MCF 10A (cell line): ENCODE measurements around the gene RXFP2. TPM values are rescaled to one million over a fixed set of nuclear protein-coding genes. Genes with fewer than 3 reads are reported as not detected.

ENCODE experiments used
- BruUV-seq: library from RNA; stranded (reverse); fragments of 400-500 nt; replicated peaks from 2 replicates; lab custom pipeline; 2021; lab: Mats Ljungman, UMichigan
- CTCF ChIA-PET: fragments of 300-600 bp; sonication (Branson Sonifier 250); formaldehyde crosslinking; extraction: SDS; loops from one replicate; lab custom pipeline; 2021; ENCODE audit warnings: antibody characterized with exemption, inconsistent platforms; lab: Yijun Ruan, JAX
- POLR2A ChIA-PET: fragments of 300-600, 350-650 bp; sonication (Branson Sonifier 250); formaldehyde crosslinking; extraction: SDS; loops from one replicate; lab custom pipeline; 2020; ENCODE audit warnings: antibody characterized with exemption, inconsistent platforms; lab: Yijun Ruan, JAX
- DNase-seq: peaks from one replicate; pipeline ENCODE4 v3.0.0-alpha.2; 2018; ENCODE audit not compliant: unreplicated experiment
- H3K27ac Mint-ChIP-seq: one replicate; pipeline ENCODE4 v1.8.0; 2022; ENCODE audit warnings: mild to moderate bottlenecking, low read depth, mixed read lengths; ENCODE audit not compliant: unreplicated experiment
- H3K27me3 Mint-ChIP-seq: one replicate; pipeline ENCODE4 v1.8.0; 2022; ENCODE audit warnings: mixed read lengths; ENCODE audit not compliant: insufficient read depth, unreplicated experiment
- H3K36me3 Mint-ChIP-seq: one replicate; pipeline ENCODE4 v1.8.0; 2022; ENCODE audit warnings: mild to moderate bottlenecking, moderate library complexity, mixed read lengths; ENCODE audit not compliant: insufficient read depth, unreplicated experiment
- H3K4me1 Mint-ChIP-seq: one replicate; pipeline ENCODE4 v1.8.0; 2022; ENCODE audit warnings: mixed read lengths; ENCODE audit not compliant: insufficient read depth, unreplicated experiment
- H3K4me3 Mint-ChIP-seq: one replicate; pipeline ENCODE4 v1.8.0; 2022; ENCODE audit warnings: mild to moderate bottlenecking, moderate library complexity, mixed read lengths; ENCODE audit not compliant: unreplicated experiment
- H3K9me3 Mint-ChIP-seq: one replicate; pipeline ENCODE4 v1.8.0; 2022; ENCODE audit warnings: mixed read lengths; ENCODE audit not compliant: unreplicated experiment
- intact Hi-C: fragments of 100-400 bp; cut with micrococcal nuclease; formaldehyde crosslinking; loops from 2 replicates; pipeline ENCODE4 v1.14.1; 2022
- total RNA-seq: library from RNA; stranded (reverse); gene quantifications from 2 replicates; pipeline ENCODE4 v1.2.3, GENCODE V29; 2022
- TF ChIP-seq, protein P1 (sequence below): fragments of 200-600 bp; IDR thresholded peaks from one replicate; pipeline ENCODE4 v1.8.0; 2022; ENCODE audit warnings: antibody characterized with exemption, mild to moderate bottlenecking; ENCODE audit not compliant: unreplicated experiment

The RXFP2 gene
- total RNA-seq, 1 experiment from 2014 or later = not detected

DNA sequence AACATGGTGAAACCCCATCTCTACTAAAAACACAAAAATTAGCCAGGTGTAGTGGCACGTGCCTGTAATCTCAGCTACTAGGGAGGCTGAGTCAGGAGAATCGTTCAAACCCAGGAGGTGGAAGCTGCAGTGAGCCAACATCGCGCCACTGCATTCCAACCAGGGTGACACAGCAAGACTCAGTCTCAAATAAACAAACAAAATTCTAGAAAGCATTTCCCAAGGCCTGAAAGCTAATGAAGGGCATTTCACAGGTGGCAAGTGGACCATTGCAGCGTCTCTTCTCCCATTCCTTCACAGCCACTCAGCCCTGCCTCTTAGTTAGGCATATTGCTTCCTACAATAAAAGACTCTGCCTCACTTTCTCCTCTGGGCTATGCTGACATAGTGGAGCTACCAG is 13.5 kb upstream of the RXFP2 start:
- ChIA-PET CTCF (interaction anchor here (0.9 kb wide), 1 partner anchor 295 kb away, joined by 3 read pairs; no protein-coding TSS in a partner anchor), POLR2A (interaction anchor here (0.6 kb wide), 1 partner anchor 23 kb away, joined by 3 read pairs; no protein-coding TSS in a partner anchor)
- no TSS peak for BruUV-seq
- peak; percentile 53 for DNase-seq
- Mint-ChIP-seq H3K36me3 (no peaks in the 10 kb centered on the region), H3K27me3 (peaks cover 53% of the 10 kb centered on the region), H3K27ac (no peak overlapping the region), H3K9me3 (no peaks in the 10 kb centered on the region), H3K4me1 (no peaks in the 10 kb centered on the region), H3K4me3 (no peak overlapping the region)
- intact Hi-C loops = no loop called here
- TF ChIP-seq, protein P1, sequence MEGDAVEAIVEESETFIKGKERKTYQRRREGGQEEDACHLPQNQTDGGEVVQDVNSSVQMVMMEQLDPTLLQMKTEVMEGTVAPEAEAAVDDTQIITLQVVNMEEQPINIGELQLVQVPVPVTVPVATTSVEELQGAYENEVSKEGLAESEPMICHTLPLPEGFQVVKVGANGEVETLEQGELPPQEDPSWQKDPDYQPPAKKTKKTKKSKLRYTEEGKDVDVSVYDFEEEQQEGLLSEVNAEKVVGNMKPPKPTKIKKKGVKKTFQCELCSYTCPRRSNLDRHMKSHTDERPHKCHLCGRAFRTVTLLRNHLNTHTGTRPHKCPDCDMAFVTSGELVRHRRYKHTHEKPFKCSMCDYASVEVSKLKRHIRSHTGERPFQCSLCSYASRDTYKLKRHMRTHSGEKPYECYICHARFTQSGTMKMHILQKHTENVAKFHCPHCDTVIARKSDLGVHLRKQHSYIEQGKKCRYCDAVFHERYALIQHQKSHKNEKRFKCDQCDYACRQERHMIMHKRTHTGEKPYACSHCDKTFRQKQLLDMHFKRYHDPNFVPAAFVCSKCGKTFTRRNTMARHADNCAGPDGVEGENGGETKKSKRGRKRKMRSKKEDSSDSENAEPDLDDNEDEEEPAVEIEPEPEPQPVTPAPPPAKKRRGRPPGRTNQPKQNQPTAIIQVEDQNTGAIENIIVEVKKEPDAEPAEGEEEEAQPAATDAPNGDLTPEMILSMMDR = no peak

DNA sequence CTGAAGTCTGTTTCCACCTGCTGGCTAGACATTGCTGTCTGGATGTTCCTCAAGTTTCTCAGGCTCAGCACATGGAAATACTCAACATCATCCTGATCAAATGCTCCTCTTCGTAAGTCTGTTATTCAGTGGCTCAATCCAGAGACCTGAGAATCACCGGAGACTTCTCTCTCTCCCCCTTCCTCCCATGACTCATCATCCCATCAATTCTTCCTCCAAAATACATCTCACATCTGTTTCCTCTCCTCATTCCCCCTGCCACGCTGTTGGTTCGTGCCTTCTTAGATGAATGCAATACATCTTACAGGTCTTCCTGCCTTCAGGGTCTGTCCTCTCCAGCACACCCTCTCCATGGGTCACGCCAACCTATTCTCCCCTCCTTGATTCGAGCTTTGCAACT is 7.4 kb upstream of the RXFP2 start:
- TF ChIP-seq, protein P1 = no peak
- ChIA-PET CTCF (interaction anchor here (0.7 to 1.4 kb wide), 5 partner anchors 34 to 496 kb away, joined by 3 to 4 read pairs (median 3); no protein-coding TSS in a partner anchor), POLR2A (interaction anchor here (1.1 kb wide), 1 partner anchor 258 kb away, joined by 3 read pairs; no protein-coding TSS in a partner anchor)
- no TSS peak for BruUV-seq
- Mint-ChIP-seq H3K9me3 (no peaks in the 10 kb centered on the region), H3K27me3 (peaks cover 65% of the 10 kb centered on the region), H3K4me3 (no peak overlapping the region), H3K27ac (no peak overlapping the region), H3K36me3 (no peaks in the 10 kb centered on the region), H3K4me1 (no peaks in the 10 kb centered on the region)
- DNase-seq = no peak
- intact Hi-C loops = no loop called here

DNA sequence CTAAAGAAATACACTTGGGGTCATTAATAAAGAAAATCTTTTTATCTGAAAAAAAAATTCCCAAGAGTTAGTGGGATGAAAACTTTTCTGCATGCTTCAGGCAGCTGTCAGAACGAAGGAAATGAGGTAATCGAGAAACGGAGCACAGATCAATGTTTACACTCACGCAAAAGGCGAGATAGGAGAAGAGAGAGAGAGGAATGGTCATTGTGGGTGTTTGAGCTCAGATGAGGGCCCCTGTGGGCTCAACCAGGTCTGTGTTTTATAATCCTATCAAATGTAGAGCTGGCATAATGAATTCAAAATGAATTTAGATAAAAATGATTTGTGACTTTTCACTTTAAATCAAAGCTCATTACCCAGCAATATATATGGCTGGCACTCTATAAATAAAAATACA is 6.3 kb upstream of the RXFP2 start:
- TF ChIP-seq, protein P1 = no peak
- BruUV-seq = no TSS peak
- intact Hi-C loops = no loop called here
- Mint-ChIP-seq H3K36me3 (no peaks in the 10 kb centered on the region), H3K27me3 (peaks cover 54% of the 10 kb centered on the region), H3K27ac (no peak overlapping the region), H3K4me1 (no peaks in the 10 kb centered on the region), H3K9me3 (no peaks in the 10 kb centered on the region), H3K4me3 (no peak overlapping the region)
- CTCF ChIA-PET = interaction anchor here (0.5 to 2.6 kb wide), 6 partner anchors 36 to 534 kb away, joined by 3 to 12 read pairs (median 3); partner anchors contain the start of gene B3GLCT
- no peak for DNase-seq
- POLR2A ChIA-PET = no interaction called here

DNA sequence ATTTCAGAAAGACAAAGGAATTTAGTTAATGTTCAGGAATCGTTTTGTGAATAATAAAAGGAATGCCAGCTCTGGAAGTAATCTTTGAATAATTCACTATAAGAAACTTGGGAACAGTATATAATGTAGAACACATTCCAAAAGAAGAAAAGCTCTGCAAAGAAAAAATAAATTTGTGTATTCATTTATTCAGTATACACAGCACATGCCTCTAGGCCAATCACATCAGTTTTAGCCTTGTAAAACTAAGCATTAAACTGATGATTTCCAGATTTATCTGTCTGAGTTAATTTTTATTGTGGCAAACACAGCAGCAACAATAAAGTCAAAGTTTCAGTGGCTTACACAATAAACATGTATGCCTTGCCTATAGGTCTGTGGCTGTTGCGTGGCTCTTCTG is 5.7 kb upstream of the RXFP2 start:
- BruUV-seq = no TSS peak
- no peaks in the 10 kb centered on the region for H3K36me3 Mint-ChIP-seq
- ChIA-PET POLR2A (no interaction called here), CTCF (interaction anchor here (0.5 to 2.6 kb wide), 5 partner anchors 59 to 534 kb away, joined by 3 to 12 read pairs (median 3); partner anchors contain the start of gene B3GLCT)
- H3K9me3 Mint-ChIP-seq = no peaks in the 10 kb centered on the region
- peaks cover 53% of the 10 kb centered on the region for H3K27me3 Mint-ChIP-seq
- no peak overlapping the region for H3K27ac Mint-ChIP-seq
- TF ChIP-seq, protein P1 = no peak
- no peaks in the 10 kb centered on the region for H3K4me1 Mint-ChIP-seq
- DNase-seq = no peak
- intact Hi-C loops = no loop called here
- H3K4me3 Mint-ChIP-seq = no peak overlapping the region
